ENCODE data around the gene MRPL9.

MRPL9 gene

DNA sequence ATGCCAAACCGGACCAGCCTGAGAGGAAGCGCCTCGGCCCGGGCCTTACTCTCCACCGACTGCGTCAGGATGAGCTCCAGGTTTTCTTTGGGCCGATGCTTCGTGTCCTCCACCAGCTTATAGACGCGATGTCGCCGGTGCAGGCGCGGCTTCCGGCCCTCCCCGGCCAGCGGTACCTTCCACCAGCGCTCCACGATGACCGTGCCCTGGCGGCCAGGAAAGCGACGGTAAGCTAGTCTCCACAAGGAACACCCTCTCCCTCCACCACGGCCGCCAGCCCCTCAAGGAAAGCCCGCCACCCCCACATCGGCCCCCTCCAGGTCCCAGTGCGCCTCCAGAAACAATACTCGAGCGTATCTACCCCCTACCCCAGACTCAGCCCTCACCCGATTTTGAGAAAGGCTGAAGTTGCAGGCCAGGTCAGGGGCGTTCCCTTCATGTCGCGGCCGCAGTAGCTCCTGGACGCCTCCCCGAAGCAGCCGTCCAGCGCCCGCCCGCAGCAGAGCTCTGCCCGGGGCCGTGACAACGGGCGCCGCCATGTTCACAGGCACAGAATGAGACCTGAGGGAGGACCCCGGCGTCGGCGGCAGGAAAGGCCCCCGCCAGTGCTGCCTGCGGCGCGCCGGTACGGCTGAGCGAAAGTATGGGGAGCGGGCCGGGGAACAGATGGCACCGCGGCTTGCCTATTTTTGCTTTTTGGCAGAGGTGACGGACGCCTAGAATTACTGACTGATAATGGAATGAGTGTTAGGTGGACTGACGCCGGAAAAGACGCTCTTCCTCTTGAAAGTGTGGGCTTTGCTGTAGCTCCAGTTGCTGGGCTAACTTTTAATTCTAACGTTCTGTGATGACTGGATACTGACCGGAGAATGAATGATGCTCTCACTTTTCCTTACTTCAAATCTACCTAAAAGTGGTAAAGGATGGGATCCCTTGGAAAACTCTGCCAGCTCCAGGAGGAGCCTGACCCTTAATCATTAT lies at the start of gene MRPL9:
MRPL9 (minus strand) TSS at position 556 of the 981 bp plus-strand sequence; CDS start at position 539, 17 bp downstream.
- Histone ChIP-seq H3K9me3 (ENCODE audit: control insufficient read depth, insufficient read depth, low read length) (no peaks in the 10 kb centered on the region), H3K27me3 (ENCODE audit: control insufficient read depth, insufficient read depth, low read length) (no peaks in the 10 kb centered on the region), H3K4me1 (ENCODE audit: control insufficient read depth, insufficient read depth, low read length) (0 out of 2 replicates have a peak, but pooled peaks cover 4% of the 10 kb centered on the region), H3K36me3 (ENCODE audit: control insufficient read depth, insufficient read depth, low read length) (peaks cover 37% of the 10 kb centered on the region), H3K27ac (ENCODE audit: low read depth, low read length) (peak within 1 kb of the TSS; percentile 92), H3K9ac (ENCODE audit: low read depth, low read length) (peak within 1 kb of the TSS; percentile 91), H3K4me3 (ENCODE audit: low read depth, low read length) (peak within 1 kb of the TSS; percentile 95)

DNA sequence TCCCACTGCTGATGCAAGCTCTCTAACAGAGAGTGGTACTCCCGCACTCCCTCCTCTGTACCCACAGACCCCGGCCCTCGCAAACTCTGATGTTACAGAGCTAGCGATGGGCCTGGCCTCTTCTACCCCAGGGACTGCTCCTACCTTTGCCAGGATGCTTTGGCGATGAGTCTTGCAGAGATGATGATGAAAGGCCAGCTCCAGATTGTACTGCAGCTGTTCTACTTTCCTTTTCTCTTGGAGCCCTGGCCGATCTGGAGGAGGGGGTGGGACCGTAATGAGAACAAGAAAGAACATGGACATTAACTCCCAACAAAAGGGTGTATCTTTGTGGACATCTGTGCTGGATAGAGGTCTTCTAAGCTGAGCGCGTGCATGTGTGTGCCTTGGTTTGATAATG lies 47.9 kb upstream of the MRPL9 start:
- no peak overlapping the region for H3K4me3 ChIP-seq (ENCODE audit: low read depth, low read length)
- H3K27me3 ChIP-seq (ENCODE audit: control insufficient read depth, insufficient read depth, low read length) = no peaks in the 10 kb centered on the region
- no peaks in the 10 kb centered on the region for H3K9me3 ChIP-seq (ENCODE audit: control insufficient read depth, insufficient read depth, low read length)
- no peak overlapping the region for H3K9ac ChIP-seq (ENCODE audit: low read depth, low read length)
- no peak overlapping the region for H3K27ac ChIP-seq (ENCODE audit: low read depth, low read length)
- H3K36me3 ChIP-seq (ENCODE audit: control insufficient read depth, insufficient read depth, low read length) = no peaks in the 10 kb centered on the region
- H3K4me1 ChIP-seq (ENCODE audit: control insufficient read depth, insufficient read depth, low read length) = peaks cover 12% of the 10 kb centered on the region

DNA sequence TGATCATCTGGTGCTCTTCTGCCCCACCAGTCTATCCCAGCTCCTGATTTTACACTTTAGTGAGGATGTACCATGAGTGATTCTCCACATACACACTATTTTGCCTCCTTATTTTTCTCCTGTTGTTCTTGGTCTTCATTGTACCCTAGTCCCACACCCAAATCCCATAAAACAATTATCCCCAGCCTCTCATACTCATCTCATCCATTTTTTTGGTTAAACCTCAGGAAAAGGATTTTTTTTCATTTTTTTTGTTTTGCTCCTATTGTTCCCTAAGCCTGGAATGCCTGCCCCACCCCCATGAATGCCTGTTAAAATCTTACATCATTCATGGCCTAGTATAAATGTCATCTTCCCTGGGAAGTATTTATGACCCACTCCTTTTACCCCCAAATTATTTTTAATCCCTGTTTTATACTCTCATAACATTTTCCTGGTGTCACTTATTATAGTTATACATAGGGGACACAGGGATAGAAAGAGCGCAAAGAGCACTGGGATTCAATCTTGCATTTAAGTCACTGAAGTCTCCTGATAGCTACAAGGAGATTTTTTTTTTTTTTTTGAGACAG lies 46.8 kb upstream of the MRPL9 start:
- H3K27me3 ChIP-seq (ENCODE audit: control insufficient read depth, insufficient read depth, low read length) = no peaks in the 10 kb centered on the region
- H3K27ac ChIP-seq (ENCODE audit: low read depth, low read length) = no peak overlapping the region
- peak overlapping the region; percentile 26; the same call in 1 of the 2 replicates for H3K9ac ChIP-seq (ENCODE audit: low read depth, low read length)
- peaks cover 12% of the 10 kb centered on the region for H3K4me1 ChIP-seq (ENCODE audit: control insufficient read depth, insufficient read depth, low read length)
- H3K9me3 ChIP-seq (ENCODE audit: control insufficient read depth, insufficient read depth, low read length) = no peaks in the 10 kb centered on the region
- H3K36me3 ChIP-seq (ENCODE audit: control insufficient read depth, insufficient read depth, low read length) = no peaks in the 10 kb centered on the region
- no peak overlapping the region for H3K4me3 ChIP-seq (ENCODE audit: low read depth, low read length)

DNA sequence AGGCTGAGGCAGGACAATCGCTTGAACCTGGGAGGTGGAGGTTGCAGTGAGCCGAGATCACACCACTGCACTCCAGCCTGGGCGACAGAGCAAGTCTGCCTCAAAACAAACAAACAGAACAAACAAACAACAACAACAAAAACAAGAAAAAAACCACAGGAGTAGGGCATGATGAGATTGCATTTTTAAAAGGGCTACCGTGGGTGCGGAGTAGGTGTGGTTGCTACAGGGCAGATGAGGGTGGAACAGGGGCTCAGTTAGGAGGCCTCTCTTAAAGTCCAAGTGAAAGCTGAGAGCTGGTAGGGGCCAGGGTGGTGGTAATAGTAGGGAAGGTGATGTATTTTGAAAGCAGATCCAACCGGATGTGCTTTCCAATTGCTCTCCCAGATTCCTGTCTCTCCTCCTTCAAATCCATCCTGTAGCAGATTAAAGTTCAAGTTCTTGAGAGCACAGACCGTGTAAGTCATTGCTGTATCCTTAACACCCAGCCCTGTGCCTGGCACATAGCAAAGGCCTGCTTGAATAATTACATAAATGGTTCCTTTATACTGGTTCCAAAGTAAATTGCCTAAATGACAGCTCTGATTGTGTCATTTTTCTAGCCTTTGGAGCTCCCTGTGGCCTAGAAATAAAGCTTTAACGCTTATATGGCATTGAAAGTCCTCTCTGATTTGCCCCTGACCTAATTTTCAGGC lies 46.1 kb upstream of the MRPL9 start:
- no peaks in the 10 kb centered on the region for H3K36me3 ChIP-seq (ENCODE audit: control insufficient read depth, insufficient read depth, low read length)
- H3K4me1 ChIP-seq (ENCODE audit: control insufficient read depth, insufficient read depth, low read length) = peaks cover 12% of the 10 kb centered on the region
- no peak overlapping the region for H3K27ac ChIP-seq (ENCODE audit: low read depth, low read length)
- peak overlapping the region; percentile 26; the same call in 1 of the 2 replicates for H3K9ac ChIP-seq (ENCODE audit: low read depth, low read length)
- H3K4me3 ChIP-seq (ENCODE audit: low read depth, low read length) = no peak overlapping the region
- H3K27me3 ChIP-seq (ENCODE audit: control insufficient read depth, insufficient read depth, low read length) = no peaks in the 10 kb centered on the region
- no peaks in the 10 kb centered on the region for H3K9me3 ChIP-seq (ENCODE audit: control insufficient read depth, insufficient read depth, low read length)

DNA sequence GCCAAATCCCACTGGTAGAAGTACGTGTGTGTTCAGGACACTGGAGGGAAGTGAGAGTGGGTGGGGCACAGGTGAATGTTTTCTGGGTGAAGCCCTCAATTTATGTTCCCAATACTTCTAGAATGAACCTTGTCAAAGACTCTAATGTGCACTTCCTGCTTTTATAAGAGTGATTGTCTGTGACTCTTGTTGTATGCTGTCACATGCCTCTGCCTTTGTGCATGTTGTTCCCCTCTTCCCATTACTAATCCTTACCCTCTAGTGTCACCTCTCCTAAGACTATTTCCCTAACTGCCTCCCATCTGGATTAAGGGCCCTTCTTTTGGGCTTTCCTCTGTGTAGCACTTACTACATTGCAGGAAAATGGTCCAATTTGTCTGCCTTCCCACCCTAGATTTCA lies 44.5 kb upstream of the MRPL9 start:
- Histone ChIP-seq H3K9me3 (ENCODE audit: control insufficient read depth, insufficient read depth, low read length) (no peaks in the 10 kb centered on the region), H3K4me1 (ENCODE audit: control insufficient read depth, insufficient read depth, low read length) (peaks cover 12% of the 10 kb centered on the region), H3K9ac (ENCODE audit: low read depth, low read length) (no peak overlapping the region), H3K36me3 (ENCODE audit: control insufficient read depth, insufficient read depth, low read length) (no peaks in the 10 kb centered on the region), H3K27ac (ENCODE audit: low read depth, low read length) (no peak overlapping the region), H3K27me3 (ENCODE audit: control insufficient read depth, insufficient read depth, low read length) (no peaks in the 10 kb centered on the region), H3K4me3 (ENCODE audit: low read depth, low read length) (no peak overlapping the region)

DNA sequence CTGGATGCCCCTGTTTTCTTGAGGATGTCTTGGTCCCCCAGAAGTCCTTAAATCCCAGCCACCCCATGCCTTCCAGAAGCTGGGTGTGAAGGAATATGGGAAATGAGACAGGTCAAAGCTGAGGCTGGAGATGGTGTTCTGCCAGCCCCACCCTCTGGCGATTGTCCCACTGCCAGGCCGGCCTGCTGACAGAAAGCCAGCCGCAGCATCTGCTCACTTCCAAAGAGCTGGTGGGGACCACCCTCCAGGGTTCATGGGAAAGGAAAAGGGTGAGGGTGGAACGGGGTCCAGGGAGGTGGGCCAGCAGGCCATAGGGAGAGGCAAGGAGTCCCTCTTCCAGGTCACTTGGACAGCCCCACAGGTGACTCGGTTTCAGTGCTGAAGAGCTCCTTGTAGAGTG lies 43.8 kb upstream of the MRPL9 start:
- Histone ChIP-seq H3K4me1 (ENCODE audit: control insufficient read depth, insufficient read depth, low read length) (peaks cover 12% of the 10 kb centered on the region), H3K9ac (ENCODE audit: low read depth, low read length) (no peak overlapping the region), H3K36me3 (ENCODE audit: control insufficient read depth, insufficient read depth, low read length) (no peaks in the 10 kb centered on the region), H3K9me3 (ENCODE audit: control insufficient read depth, insufficient read depth, low read length) (no peaks in the 10 kb centered on the region), H3K27ac (ENCODE audit: low read depth, low read length) (no peak overlapping the region), H3K27me3 (ENCODE audit: control insufficient read depth, insufficient read depth, low read length) (0 out of 2 replicates have a peak, but pooled peaks cover 3% of the 10 kb centered on the region), H3K4me3 (ENCODE audit: low read depth, low read length) (no peak overlapping the region)

DNA sequence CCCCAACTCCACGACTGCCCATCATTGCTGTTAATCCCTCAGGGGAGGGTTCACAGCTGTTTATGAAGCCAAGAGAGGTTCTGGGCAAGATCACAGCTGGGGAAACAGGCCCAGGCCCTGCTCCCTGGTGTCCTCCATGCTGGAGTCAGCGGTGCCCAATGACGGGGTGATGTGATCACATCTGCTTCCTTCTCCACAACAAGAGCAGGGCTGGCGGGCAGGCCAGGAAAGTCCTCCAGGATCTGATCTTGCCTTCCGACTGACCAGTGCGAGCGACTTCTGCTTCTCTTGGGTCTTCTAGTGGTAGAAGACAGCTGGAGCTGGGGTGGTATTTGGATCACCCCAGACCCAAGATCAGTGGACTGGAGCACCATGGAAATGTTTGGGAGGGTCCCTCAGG lies 42.9 kb upstream of the MRPL9 start:
- Histone ChIP-seq H3K4me1 (ENCODE audit: control insufficient read depth, insufficient read depth, low read length) (peaks cover 10% of the 10 kb centered on the region), H3K27ac (ENCODE audit: low read depth, low read length) (no peak overlapping the region), H3K27me3 (ENCODE audit: control insufficient read depth, insufficient read depth, low read length) (0 out of 2 replicates have a peak, but pooled peaks cover 3% of the 10 kb centered on the region), H3K36me3 (ENCODE audit: control insufficient read depth, insufficient read depth, low read length) (no peaks in the 10 kb centered on the region), H3K9ac (ENCODE audit: low read depth, low read length) (no peak overlapping the region), H3K9me3 (ENCODE audit: control insufficient read depth, insufficient read depth, low read length) (no peaks in the 10 kb centered on the region), H3K4me3 (ENCODE audit: low read depth, low read length) (no peak overlapping the region)

DNA sequence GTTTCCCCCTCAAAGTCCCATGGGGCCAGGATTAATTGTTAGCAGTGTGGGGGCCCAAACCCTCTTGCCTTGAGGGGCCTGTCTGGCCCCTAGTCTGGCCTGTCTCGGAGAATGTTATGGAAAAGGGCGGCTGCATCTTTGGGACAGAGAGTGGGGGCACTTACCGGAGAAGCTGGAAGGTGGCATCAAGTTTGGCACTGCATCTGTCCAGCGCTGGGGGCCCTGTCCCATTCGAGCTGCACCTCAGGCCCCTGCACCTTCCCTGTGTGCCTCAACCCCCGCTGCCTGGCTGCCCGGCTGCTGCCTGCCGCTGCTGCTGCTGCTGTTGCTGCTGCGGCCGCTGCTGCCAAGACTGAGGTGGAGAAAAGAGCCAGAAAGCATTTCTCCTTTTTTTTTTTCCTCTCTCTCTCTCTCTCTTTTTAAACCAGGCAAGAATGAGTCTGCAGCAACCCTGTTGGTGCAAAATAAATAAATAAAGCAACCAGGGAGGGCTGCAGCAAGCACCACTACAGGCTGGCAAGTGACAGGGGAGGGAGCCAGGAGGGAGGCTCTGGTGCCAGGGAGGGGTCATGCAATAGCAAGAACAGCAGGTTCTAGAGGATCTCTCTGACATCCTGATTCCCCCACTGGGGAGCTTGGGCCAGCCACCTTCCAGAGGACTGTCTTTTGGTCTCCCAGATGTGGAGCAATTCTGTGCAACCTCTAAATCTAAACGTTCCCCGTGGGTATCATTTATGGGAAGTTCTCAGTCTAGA lies 41.9 kb upstream of the MRPL9 start, which contains the start of gene LINGO4:
LINGO4 (minus strand) TSS at position 354 of the 755 bp plus-strand sequence. CDS start 2,715 bp downstream, outside the sequence.
- Histone ChIP-seq H3K4me1 (ENCODE audit: control insufficient read depth, insufficient read depth, low read length) (peaks cover 7% of the 10 kb centered on the region), H3K9ac (ENCODE audit: low read depth, low read length) (no peak within 1 kb of the TSS), H3K27me3 (ENCODE audit: control insufficient read depth, insufficient read depth, low read length) (0 out of 2 replicates have a peak, but pooled peaks cover 3% of the 10 kb centered on the region)

DNA sequence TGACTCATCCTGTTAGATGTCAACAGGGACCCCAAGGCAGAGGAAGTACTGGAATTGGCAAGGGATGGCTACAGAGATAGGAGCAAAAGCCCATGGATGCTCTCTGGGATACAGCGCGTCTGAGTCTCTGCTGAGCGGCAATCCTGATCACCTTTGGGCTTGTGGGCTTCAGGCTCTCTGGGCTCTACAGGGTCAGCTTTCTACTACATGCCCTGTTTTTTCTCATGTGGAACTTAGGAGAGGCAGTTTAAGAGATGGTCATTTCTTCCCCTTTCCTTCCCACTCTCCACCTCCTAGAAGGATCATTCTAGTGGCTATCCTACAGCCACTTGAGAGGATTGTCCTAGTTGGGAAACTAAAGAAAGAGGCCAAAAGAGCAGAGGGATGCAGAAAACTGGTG lies 40.6 kb upstream of the MRPL9 start:
- Histone ChIP-seq H3K9me3 (ENCODE audit: control insufficient read depth, insufficient read depth, low read length) (no peaks in the 10 kb centered on the region), H3K4me1 (ENCODE audit: control insufficient read depth, insufficient read depth, low read length) (no peaks in the 10 kb centered on the region), H3K27me3 (ENCODE audit: control insufficient read depth, insufficient read depth, low read length) (0 out of 2 replicates have a peak, but pooled peaks cover 3% of the 10 kb centered on the region), H3K9ac (ENCODE audit: low read depth, low read length) (no peak overlapping the region), H3K36me3 (ENCODE audit: control insufficient read depth, insufficient read depth, low read length) (no peaks in the 10 kb centered on the region), H3K4me3 (ENCODE audit: low read depth, low read length) (no peak overlapping the region), H3K27ac (ENCODE audit: low read depth, low read length) (no peak overlapping the region)

More for the DNA sequence above, 41.9 kb upstream of the MRPL9 start, which contains the start of gene LINGO4:
- Histone ChIP-seq H3K27ac (ENCODE audit: low read depth, low read length) (no peak within 1 kb of the TSS), H3K36me3 (ENCODE audit: control insufficient read depth, insufficient read depth, low read length) (no peaks in the 10 kb centered on the region), H3K4me3 (ENCODE audit: low read depth, low read length) (no peak within 1 kb of the TSS), H3K9me3 (ENCODE audit: control insufficient read depth, insufficient read depth, low read length) (no peaks in the 10 kb centered on the region)

DNA sequence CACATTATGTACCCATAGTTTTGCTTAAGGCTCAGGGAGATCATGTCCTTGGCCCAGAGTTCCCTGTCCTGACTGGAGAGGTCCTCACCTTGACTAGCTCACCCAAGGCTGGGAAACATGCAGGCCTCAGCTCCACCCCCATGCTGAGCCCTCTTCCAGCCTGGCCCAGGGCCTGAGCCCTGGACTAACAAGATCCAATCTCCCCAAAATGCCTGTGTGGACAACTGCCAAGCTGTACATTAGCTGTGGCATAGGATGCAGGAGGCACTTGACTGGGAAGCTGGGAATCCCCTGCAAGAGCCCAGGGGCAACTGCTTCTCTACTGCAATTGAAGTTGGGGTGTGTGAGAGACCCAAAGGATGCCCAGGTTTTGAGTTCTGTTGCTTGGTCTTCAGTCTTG lies 39.9 kb upstream of the MRPL9 start:
- Histone ChIP-seq H3K4me1 (ENCODE audit: control insufficient read depth, insufficient read depth, low read length) (no peaks in the 10 kb centered on the region), H3K9me3 (ENCODE audit: control insufficient read depth, insufficient read depth, low read length) (no peaks in the 10 kb centered on the region), H3K27me3 (ENCODE audit: control insufficient read depth, insufficient read depth, low read length) (0 out of 2 replicates have a peak, but pooled peaks cover 3% of the 10 kb centered on the region), H3K9ac (ENCODE audit: low read depth, low read length) (no peak overlapping the region), H3K27ac (ENCODE audit: low read depth, low read length) (no peak overlapping the region), H3K36me3 (ENCODE audit: control insufficient read depth, insufficient read depth, low read length) (no peaks in the 10 kb centered on the region), H3K4me3 (ENCODE audit: low read depth, low read length) (no peak overlapping the region)

Measured in HUES48 (cell line).